IPS-20b (cell line): ENCODE measurements around the gene STXBP5.
"Not testable (repeated sequence)": the region's sequence is repeated elsewhere in the genome, so short reads cannot be mapped to it uniquely, and the experiment has no call there.

Experiments used
- H3K27ac ChIP-seq: one replicate; pipeline ENCODE4 v1.5.1; 2013; ENCODE audit warnings: low read length
- H3K27me3 ChIP-seq: 2 replicates; pipeline ENCODE4 v1.6.1; 2013; ENCODE audit warnings: mild to moderate bottlenecking, low read length, inconsistent platforms; ENCODE audit not compliant: insufficient read depth
- H3K36me3 ChIP-seq: 2 replicates; pipeline ENCODE4 v1.6.1; 2013; ENCODE audit warnings: low read depth, mild to moderate bottlenecking, inconsistent platforms, low read length, moderate library complexity; ENCODE audit not compliant: insufficient read depth
- H3K4me1 ChIP-seq: 2 replicates; pipeline ENCODE4 v1.6.1; 2013; ENCODE audit warnings: mild to moderate bottlenecking, control low read depth, inconsistent platforms, low read length, moderate library complexity; ENCODE audit not compliant: insufficient read depth
- H3K4me3 ChIP-seq: 2 replicates; pipeline ENCODE4 v1.5.1; 2013; ENCODE audit warnings: mild to moderate bottlenecking, low read length, inconsistent platforms
- H3K9ac ChIP-seq: 2 replicates; pipeline ENCODE4 v1.6.1; 2013; ENCODE audit warnings: low read depth, mild to moderate bottlenecking, inconsistent platforms, low read length, moderate library complexity
- H3K9me3 ChIP-seq: 2 replicates; pipeline ENCODE4 v1.6.1; 2013; ENCODE audit warnings: mild to moderate bottlenecking, low read depth, low read length, inconsistent platforms; ENCODE audit not compliant: insufficient read depth

Gene STXBP5

DNA sequence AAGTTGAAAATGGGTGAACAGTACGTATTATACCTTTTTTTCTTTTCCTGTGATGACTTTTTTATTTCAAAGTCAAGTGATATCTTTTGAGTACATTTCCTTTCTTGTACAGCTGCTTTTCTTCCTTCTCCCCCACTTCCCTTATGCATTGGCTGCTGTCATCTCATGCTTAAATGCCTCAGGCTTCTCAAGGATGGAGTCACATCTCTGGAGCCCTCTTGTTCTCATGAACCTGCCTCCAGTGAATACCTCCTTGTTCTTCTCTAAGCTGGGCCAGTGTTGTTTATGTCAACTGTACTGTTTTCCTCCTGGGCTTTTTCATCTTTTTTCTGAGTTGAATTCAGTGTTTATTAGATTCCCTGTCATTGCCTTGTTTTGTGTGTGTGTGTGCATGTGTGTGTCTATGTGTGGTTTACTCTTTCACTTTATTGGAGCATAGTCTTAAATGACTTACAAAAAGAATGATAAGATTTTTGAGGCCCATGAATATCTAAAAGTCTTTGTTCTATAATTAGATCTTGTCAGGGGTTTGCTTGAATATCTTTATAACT, 23.6 kb downstream of the STXBP5 start:
- Histone ChIP-seq H3K9ac (no peak overlapping the region), H3K27ac (no peak overlapping the region), H3K9me3 (no peaks in the 10 kb centered on the region), H3K4me1 (peaks cover 11% of the 10 kb centered on the region; the same call in 1 of the 2 replicates), H3K36me3 (no peaks in the 10 kb centered on the region), H3K4me3 (no peak overlapping the region), H3K27me3 (no peaks in the 10 kb centered on the region)

DNA sequence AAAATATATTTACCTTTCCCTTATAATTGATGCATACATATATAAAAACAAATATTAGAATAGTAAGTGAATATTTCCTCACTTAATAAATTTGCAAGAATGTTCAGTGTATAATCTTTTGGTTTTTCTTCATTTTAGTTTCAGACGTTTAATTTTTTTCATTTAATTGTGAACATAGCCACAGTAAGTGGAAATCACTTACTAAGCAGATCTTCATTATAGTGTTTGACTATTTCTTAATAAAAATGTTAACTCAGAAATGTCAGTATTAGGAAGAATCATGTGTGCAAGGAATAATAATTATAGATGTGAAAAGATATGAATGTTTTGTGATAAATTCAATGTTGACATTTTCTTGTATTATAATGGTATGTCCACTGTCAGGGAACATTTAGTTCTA, 27.4 kb downstream of the STXBP5 start:
- no peaks in the 10 kb centered on the region for H3K36me3 ChIP-seq
- no peak overlapping the region for H3K4me3 ChIP-seq
- H3K9me3 ChIP-seq: no peaks in the 10 kb centered on the region
- H3K27me3 ChIP-seq: no peaks in the 10 kb centered on the region
- no peak overlapping the region for H3K9ac ChIP-seq
- H3K4me1 ChIP-seq: peaks cover 11% of the 10 kb centered on the region; the same call in 1 of the 2 replicates
- H3K27ac ChIP-seq: no peak overlapping the region

DNA sequence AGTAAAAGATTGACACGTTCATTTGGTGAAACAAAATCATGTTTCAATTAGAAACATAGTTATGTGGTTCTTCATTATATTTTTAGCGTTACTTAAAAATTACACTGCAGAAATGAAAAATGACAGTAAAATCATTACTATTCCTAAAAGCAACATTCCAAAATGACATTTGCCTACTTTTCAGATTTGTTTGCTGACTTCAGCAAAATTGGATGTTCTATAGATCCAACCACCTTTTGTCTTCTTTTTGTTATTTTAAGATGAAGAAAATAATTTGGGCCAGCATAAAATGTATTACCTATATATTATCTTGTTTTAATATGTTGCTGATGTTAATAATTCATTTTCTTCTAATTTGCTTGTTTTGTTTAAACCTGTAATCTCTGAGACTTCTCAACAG, 30.5 kb downstream of the STXBP5 start:
- no peaks in the 10 kb centered on the region for H3K9me3 ChIP-seq
- no peak overlapping the region for H3K9ac ChIP-seq
- H3K36me3 ChIP-seq: peaks cover 5% of the 10 kb centered on the region; the same call in 1 of the 2 replicates
- peaks cover 3% of the 10 kb centered on the region; the same call in 1 of the 2 replicates for H3K4me1 ChIP-seq
- H3K27ac ChIP-seq: no peak overlapping the region
- H3K27me3 ChIP-seq: no peaks in the 10 kb centered on the region
- H3K4me3 ChIP-seq: no peak overlapping the region

DNA sequence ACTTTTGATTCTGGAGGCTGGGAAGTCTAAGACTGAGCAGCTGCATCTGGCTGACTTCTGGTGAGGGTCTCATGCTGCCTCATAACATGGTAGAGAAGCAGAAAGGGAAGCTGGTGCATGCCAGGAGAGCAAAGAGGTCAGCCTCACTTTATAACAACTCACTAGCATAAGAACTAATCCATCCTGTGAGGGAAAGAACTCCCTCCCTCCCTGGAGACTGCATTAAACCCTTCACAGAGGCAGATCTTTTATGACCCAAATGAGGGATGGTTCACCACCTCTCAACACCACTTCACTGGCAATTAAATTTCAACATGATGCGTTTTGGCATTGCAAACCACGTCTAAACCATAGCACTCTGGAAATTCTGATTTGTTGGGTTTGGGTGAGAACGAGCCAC, 33.9 kb downstream of the STXBP5 start:
- Histone ChIP-seq H3K36me3 (peaks cover 16% of the 10 kb centered on the region; the same call in 1 of the 2 replicates), H3K4me1 (no peaks in the 10 kb centered on the region), H3K27ac (no peak overlapping the region), H3K27me3 (no peaks in the 10 kb centered on the region), H3K9ac (no peak overlapping the region), H3K9me3 (no peaks in the 10 kb centered on the region), H3K4me3 (no peak overlapping the region)

DNA sequence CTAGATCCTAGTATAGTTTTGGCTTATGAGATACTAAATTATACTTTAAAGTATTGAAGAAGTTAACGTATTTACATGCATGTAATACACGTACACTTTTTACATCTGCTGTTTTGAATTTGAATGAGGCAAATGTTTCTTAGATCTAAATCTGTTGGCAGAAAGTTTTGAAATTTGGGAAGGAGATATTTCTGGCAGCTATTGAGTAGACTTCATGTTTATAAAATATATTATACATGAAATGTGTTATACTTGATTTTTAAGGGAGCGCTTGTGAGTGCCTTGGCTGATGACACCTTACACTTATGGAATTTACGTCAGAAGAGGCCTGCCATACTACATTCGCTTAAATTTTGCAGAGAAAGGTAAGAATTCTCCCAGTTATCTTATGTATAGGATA, 34.7 kb downstream of the STXBP5 start:
- Histone ChIP-seq H3K9ac (no peak overlapping the region), H3K4me1 (no peaks in the 10 kb centered on the region), H3K27ac (no peak overlapping the region), H3K27me3 (no peaks in the 10 kb centered on the region), H3K36me3 (peaks cover 16% of the 10 kb centered on the region; the same call in 1 of the 2 replicates), H3K4me3 (no peak overlapping the region), H3K9me3 (no peaks in the 10 kb centered on the region)

DNA sequence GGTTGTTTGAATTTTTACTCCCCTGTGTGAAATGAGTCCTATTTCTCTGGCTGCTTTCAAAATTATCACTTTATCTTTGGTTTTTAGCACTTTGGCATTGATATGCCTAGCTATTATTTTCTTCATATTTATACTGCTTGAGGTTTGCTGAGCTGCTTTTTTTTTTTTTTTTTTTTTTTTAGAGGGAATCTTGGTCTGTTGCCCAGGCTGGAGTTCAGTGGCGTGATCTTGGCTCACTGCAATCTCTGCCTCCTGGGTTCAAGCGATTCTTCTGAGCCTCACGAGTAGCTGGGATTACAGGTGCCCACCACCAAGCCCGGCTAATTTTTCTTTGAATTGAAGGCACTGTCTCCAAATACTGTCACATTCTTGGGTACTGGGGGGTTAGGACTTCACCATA, 40.6 kb downstream of the STXBP5 start:
- peaks cover 14% of the 10 kb centered on the region; the same call in 1 of the 2 replicates for H3K4me1 ChIP-seq
- H3K27ac ChIP-seq: no peak overlapping the region
- H3K9me3 ChIP-seq: no peaks in the 10 kb centered on the region
- H3K9ac ChIP-seq: no peak overlapping the region
- H3K4me3 ChIP-seq: no peak overlapping the region
- no peaks in the 10 kb centered on the region for H3K27me3 ChIP-seq
- H3K36me3 ChIP-seq: peaks cover 11% of the 10 kb centered on the region; the same call in 1 of the 2 replicates

DNA sequence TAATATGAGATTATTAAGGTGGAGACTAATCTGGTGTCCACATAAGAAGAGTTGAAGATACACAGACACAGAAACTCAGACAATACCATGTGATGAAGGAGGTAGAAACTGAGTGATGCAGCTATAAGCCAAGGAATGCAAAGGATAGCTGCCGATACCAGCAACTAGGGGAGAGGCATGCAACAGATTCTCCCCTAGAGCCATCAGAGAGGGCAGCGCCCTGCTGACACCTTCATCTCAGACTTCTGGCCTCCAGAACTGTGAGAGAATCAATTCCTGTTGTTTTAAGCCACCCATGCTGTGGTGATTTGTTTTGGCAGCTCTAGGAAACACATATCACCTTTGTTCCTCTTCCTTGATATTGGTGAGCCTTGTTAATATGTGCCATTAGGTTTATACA, 41.5 kb downstream of the STXBP5 start:
- Histone ChIP-seq H3K27me3 (no peaks in the 10 kb centered on the region), H3K9ac (no peak overlapping the region), H3K36me3 (peaks cover 9% of the 10 kb centered on the region; the same call in 1 of the 2 replicates), H3K4me3 (no peak overlapping the region), H3K4me1 (peaks cover 16% of the 10 kb centered on the region; the same call in 1 of the 2 replicates), H3K9me3 (no peaks in the 10 kb centered on the region), H3K27ac (no peak overlapping the region)

DNA sequence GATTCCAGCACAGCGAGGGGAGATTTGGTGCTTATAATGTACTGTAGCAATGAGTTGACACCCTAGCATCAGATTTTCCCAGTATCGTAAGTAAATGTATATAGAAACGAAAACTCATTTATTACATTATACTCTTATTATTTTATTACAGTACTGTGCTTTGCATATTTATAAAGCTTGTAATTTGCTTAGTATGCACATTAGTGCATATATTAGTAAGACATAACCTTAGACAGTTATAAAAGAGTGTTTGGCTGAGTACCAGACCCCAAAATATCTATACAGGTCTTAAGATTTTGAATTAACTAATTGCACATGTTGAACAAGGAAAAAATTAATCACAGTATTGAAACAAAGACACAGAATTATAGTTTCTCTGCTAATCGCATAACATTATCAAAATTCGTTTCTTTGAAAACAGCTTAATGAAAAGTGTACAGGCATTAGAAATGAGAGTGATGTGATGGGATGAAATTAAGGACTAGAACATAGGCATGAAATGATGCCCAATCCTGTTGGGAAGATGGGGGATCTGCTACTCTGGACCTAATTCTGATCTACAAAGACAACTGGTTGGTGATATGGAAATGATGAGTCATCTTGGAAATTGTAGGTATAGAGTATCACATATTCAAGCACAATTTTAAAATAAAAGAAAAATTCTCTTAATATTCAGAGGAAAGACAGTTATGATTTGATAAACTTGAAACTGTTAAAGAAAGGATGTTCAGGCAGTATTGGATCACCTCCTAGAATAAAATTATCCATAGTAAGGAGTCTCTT, 42.8 kb downstream of the STXBP5 start:
- no peak overlapping the region for H3K4me3 ChIP-seq
- no peak overlapping the region for H3K27ac ChIP-seq
- H3K27me3 ChIP-seq: no peaks in the 10 kb centered on the region
- H3K9ac ChIP-seq: no peak overlapping the region
- peaks cover 13% of the 10 kb centered on the region; the same call in 1 of the 2 replicates for H3K36me3 ChIP-seq
- H3K4me1 ChIP-seq: peaks cover 16% of the 10 kb centered on the region; the same call in 1 of the 2 replicates
- H3K9me3 ChIP-seq: 0 out of 2 replicates have a peak, but pooled peaks cover 6% of the 10 kb centered on the region

DNA sequence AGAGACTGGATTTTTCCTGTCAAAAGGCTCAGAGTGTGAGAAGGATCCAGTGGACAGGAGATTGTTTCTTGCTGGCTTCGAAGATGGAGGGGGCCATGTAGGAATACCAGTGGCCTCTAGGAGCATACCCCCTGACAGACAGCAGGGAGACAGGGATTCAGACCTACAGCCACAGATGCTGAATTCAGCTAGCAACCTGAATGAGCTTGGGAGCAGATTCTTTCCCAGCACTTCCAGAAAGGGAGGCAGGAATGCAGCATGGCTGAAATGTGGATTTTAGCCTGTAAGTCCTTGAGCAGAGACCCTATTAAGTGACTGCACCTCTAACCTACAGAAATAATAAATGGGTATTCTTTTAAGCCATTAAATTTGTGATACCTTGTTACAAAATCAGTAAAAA, 44.6 kb downstream of the STXBP5 start:
- peaks cover 16% of the 10 kb centered on the region; the same call in 1 of the 2 replicates for H3K4me1 ChIP-seq
- H3K9me3 ChIP-seq: 0 out of 2 replicates have a peak, but pooled peaks cover 6% of the 10 kb centered on the region
- H3K9ac ChIP-seq: no peak overlapping the region
- H3K27ac ChIP-seq: no peak overlapping the region
- peaks cover 18% of the 10 kb centered on the region; the same call in 1 of the 2 replicates for H3K36me3 ChIP-seq
- H3K27me3 ChIP-seq: no peaks in the 10 kb centered on the region
- no peak overlapping the region for H3K4me3 ChIP-seq

DNA sequence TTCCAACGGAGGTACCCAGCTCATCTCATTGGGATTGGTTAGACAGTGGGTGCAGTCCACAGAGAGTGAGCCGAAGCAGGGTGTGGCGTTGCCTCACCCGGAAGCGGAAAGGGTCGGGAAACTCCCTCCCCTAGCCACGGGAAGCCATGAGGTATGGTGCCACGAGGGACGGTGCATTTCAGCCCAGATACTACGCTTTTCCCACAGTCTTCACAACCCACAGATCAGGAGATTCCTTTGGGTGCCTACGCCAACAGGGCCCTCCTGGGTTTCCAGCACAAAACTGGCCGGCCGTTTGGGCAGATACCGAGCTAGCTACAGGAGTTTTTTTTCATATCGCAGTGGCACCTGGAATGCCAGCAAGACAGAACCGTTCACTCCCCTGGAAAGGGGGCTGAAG, 46.9 kb downstream of the STXBP5 start:
- Histone ChIP-seq H3K27ac (no peak overlapping the region), H3K27me3 (no peaks in the 10 kb centered on the region), H3K4me3 (no peak overlapping the region), H3K4me1 (peaks cover 13% of the 10 kb centered on the region; the same call in 1 of the 2 replicates), H3K9ac (no peak overlapping the region), H3K9me3 (0 out of 2 replicates have a peak, but pooled peaks cover 6% of the 10 kb centered on the region), H3K36me3 (peaks cover 18% of the 10 kb centered on the region; the same call in 1 of the 2 replicates)

DNA sequence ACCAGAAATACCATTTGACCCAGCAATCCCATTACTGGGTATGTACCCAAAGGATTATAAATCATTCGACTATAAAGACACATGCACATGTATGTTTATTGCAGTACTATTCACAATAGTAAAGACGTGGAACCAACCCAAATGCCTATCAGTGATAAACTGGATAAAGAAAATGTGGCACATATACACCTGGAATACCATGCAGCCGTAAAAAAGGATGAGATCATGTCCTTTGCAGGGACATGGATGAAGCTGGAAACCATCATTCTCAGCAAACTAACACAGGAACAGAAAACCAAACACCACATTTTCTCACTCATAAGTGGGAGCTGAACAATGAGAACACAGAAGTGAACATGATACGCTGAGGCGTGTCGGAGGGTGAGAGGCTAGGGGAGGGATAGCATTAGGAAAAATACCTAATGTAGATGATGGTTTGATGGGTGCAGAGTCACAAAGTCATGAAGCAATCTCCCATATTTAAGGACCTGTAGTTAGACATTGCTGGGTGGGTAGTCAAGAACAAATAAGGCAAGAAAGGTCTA, 50.8 kb downstream of the STXBP5 start:
- H3K27ac ChIP-seq, H3K9ac ChIP-seq, H3K4me1 ChIP-seq, H3K4me3 ChIP-seq, H3K27me3 ChIP-seq, H3K9me3 ChIP-seq: not testable (repeated sequence)
- peaks cover 18% of the 10 kb centered on the region; the same call in 1 of the 2 replicates for H3K36me3 ChIP-seq
